ENCODE measurements around the gene RPL37A. TPM values are rescaled to one million over a fixed set of nuclear protein-coding genes. Genes with fewer than 3 reads are reported as not detected.

The RPL37A gene
- total and polyA plus RNA-seq, 2 of the 4 experiments (the other 2 are of a cell fraction): 341 to 1,572 TPM

GRCh38 chr2:216539120-216539519 lies 40.5 kb downstream of the RPL37A start:
- intact Hi-C loops (cut with micrococcal nuclease): no loop called here
- 67% methylated on average over 2 of the region's 4 CpGs; no CpG with 5 or more reads in 1 of the 2 experiments for WGBS, 2 experiments (ENCODE audit: extremely low coverage in 2 of 2, insufficient read length in 1 of 2)
- CTCF ChIA-PET: no interaction called here

More at GRCh38 chr2:216539120-216539519, 40.5 kb downstream of the RPL37A start:
- Histone ChIP-seq H2AK9ac (replicated peaks; ENCODE audit: low read depth, low read length, poor library complexity) (no peak overlapping the region), H3K9ac (ENCODE audit: low read depth, low read length) (no peak overlapping the region), H3K27ac (ENCODE audit: insufficient read depth, low read length) (no peak overlapping the region), H3K4me3 (ENCODE audit: insufficient read depth, low read depth, low read length) (no peak overlapping the region), H3K56ac (ENCODE audit: extremely low read depth, insufficient read depth, low read length) (no peak overlapping the region), H2BK120ac (ENCODE audit: low read depth, low read length) (peak overlapping the region; percentile 34; the same call in 1 of the 2 replicates), H3K14ac (replicated peaks; ENCODE audit: low read depth, low read length) (no peak overlapping the region), H3K4me1 (ENCODE audit: control insufficient read depth, insufficient read depth, low read length) (peaks cover 28% of the 10 kb centered on the region), H2AFZ (replicated peaks; ENCODE audit: low read length, poor library complexity) (no peak overlapping the region), H3K9me1 (ENCODE audit: insufficient read depth, low read length) (peaks cover 24% of the 10 kb centered on the region), H2BK20ac (ENCODE audit: low read depth, low read length) (no peak overlapping the region), H2BK15ac (ENCODE audit: low read depth, low read length) (no peak overlapping the region), H3K4ac (ENCODE audit: low read depth, low read length) (no peak overlapping the region), H3K23ac (ENCODE audit: low read depth, low read length) (no peak overlapping the region), H3K27me3 (ENCODE audit: control insufficient read depth, insufficient read depth, low read length) (no peaks in the 10 kb centered on the region), H3K79me1 (ENCODE audit: low read depth in 1 of 2, low read length in 2 of 2) (no peaks in the 10 kb centered on the region), H2AK5ac (ENCODE audit: low read depth, low read length) (peak overlapping the region; percentile 72; the same call in 1 of the 2 replicates), H4K20me1 (ENCODE audit: insufficient read depth, low read length) (no peaks in the 10 kb centered on the region), H3K9me3 (ENCODE audit: control insufficient read depth, insufficient read depth, low read length) (no peaks in the 10 kb centered on the region), H2BK5ac (ENCODE audit: low read depth, low read length, poor library complexity, severe bottlenecking) (no peak overlapping the region), H3K36me3 (ENCODE audit: control insufficient read depth, insufficient read depth, low read length) (no peaks in the 10 kb centered on the region), H3K4me2 (ENCODE audit: low read depth, low read length) (no peak overlapping the region), H4K91ac (ENCODE audit: insufficient read depth, low read depth, low read length) (no peak overlapping the region), H4K8ac (ENCODE audit: low read depth in 2 of 2, low read length in 2 of 2) (no peak overlapping the region), H3K18ac (ENCODE audit: low read depth, low read length) (no peak overlapping the region), H4K5ac (ENCODE audit: low read depth, low read length) (no peak overlapping the region)
- no peak for DNase-seq
- TF ChIP-seq MXI1 (IDR thresholded peaks at IDR 0.05; ENCODE audit: borderline replicate concordance, low read depth, low read length): no peak
- TF ChIP-seq NFE2L2 (IDR thresholded peaks at IDR 0.05; ENCODE audit: low read depth, low read length): no peak
- TF ChIP-seq MAZ (IDR thresholded peaks at IDR 0.05; ENCODE audit: borderline replicate concordance, low read depth, low read length): no peak
- TF ChIP-seq FOS (IDR thresholded peaks at IDR 0.05; ENCODE audit: low read depth, low read length): no peak
- TF ChIP-seq RCOR1 (IDR thresholded peaks at IDR 0.05; ENCODE audit: insufficient replicate concordance, low read length): no peak
- no peak for TF ChIP-seq MAFK (IDR thresholded peaks at IDR 0.05; ENCODE audit: low read depth, low read length)
- TF ChIP-seq SMC3 (IDR thresholded peaks at IDR 0.05; ENCODE audit: low read depth, low read length): no peak
- no peak for TF ChIP-seq BHLHE40 (IDR thresholded peaks at IDR 0.05; ENCODE audit: low read depth, low read length)
- TF ChIP-seq CHD1 (IDR thresholded peaks at IDR 0.05; ENCODE audit: low read depth, low read length): no peak
- TF ChIP-seq ELK1 (IDR thresholded peaks at IDR 0.05; ENCODE audit: borderline replicate concordance, low read depth, low read length): no peak
- TF ChIP-seq RFX5 (IDR thresholded peaks at IDR 0.05; ENCODE audit: low read depth, low read length): no peak
- TF ChIP-seq POLR2A (IDR thresholded peaks at IDR 0.05; ENCODE audit: low read depth, low read length): no peak
- TF ChIP-seq CTCF (conservative IDR thresholded peaks at IDR 0.05; ENCODE audit: low read depth, low read length): no peak
- TF ChIP-seq RAD21 (IDR thresholded peaks at IDR 0.05; ENCODE audit: low read length): no peak
- TF ChIP-seq CEBPB (IDR thresholded peaks at IDR 0.05; ENCODE audit: low read depth, low read length): no peak
- no peak for TF ChIP-seq USF2 (IDR thresholded peaks at IDR 0.05; ENCODE audit: low read depth, low read length)
- no peak for ATAC-seq (ENCODE audit: low read depth)
- POLR2A ChIA-PET (ENCODE audit: unreplicated experiment): no interaction called here
- dilution Hi-C loops (cut with HindIII; ENCODE audit: low sequenced_read_pairs, unreplicated experiment) (no loop called here), in situ Hi-C loops (cut with MboI; ENCODE audit: low sequenced_read_pairs) (no loop called here)
- no TSS peak for BruUV-seq (replicated peaks)

All from IMR-90 (cell line).